H54 (cell line): ENCODE measurements around the gene KRTAP13-1.
A peak's percentile ranks its signal among the peaks of the same experiment; 100 is the strongest.

Experiments
- DNase-seq: peaks from one replicate; pipeline ENCODE4 v3.0.0; 2011; ENCODE audit warnings: low spot score, mixed read lengths; ENCODE audit not compliant: insufficient read length
- FAIRE-seq: peaks from 3 replicates; lab custom pipeline; 2011; peaks lifted over from hg19 to GRCh38; lab: Jason Lieb, UNC
- POLR2A ChIP-seq: IDR thresholded peaks from 2 replicates; pipeline ENCODE4 v1.6.1; 2011; ENCODE audit warnings: low read depth, mild to moderate bottlenecking, low read length

Gene KRTAP13-1

GRCh38 chr21:30395731-30396130 lies at the start of gene KRTAP13-1:
TSS of gene KRTAP13-1 (plus strand) at chr21:30396031. CDS start at chr21:30396087, 56 bp downstream.
- TF ChIP-seq POLR2A: no peak
- DNase-seq (no peak), FAIRE-seq (no peak)

- DNase-seq (no peak), FAIRE-seq (no peak)
- TF ChIP-seq POLR2A: no peak
Measured at GRCh38 chr21:30348506-30348905, 47.3 kb upstream of the KRTAP13-1 start, which contains the start of gene KRTAP23-1. TSS of gene KRTAP23-1 (minus strand) at chr21:30348606. CDS start at chr21:30348606, 0 bp downstream.

- TF ChIP-seq POLR2A: no peak
- DNase-seq: no peak
- no peak for FAIRE-seq
Measured at GRCh38 chr21:30349572-30349971, 46.3 kb upstream of the KRTAP13-1 start.

GRCh38 chr21:30351534-30351933 lies 44.3 kb upstream of the KRTAP13-1 start:
- no peak for FAIRE-seq
- no peak for DNase-seq
- TF ChIP-seq POLR2A: no peak

GRCh38 chr21:30354308-30355005 lies 41.4 kb upstream of the KRTAP13-1 start:
- no peak for DNase-seq
- FAIRE-seq: no peak
- TF ChIP-seq POLR2A: no peak

GRCh38 chr21:30355906-30356305 lies 39.9 kb upstream of the KRTAP13-1 start:
- DNase-seq (no peak), FAIRE-seq (no peak)
- no peak for TF ChIP-seq POLR2A

GRCh38 chr21:30372139-30372770 lies 23.6 kb upstream of the KRTAP13-1 start, which contains the start of gene KRTAP13-2:
TSS of gene KRTAP13-2 (minus strand) at chr21:30372271. CDS start at chr21:30372213, 58 bp downstream.
- TF ChIP-seq POLR2A: no peak
- DNase-seq (no peak), FAIRE-seq (no peak)

GRCh38 chr21:30382201-30382600 lies 13.6 kb upstream of the KRTAP13-1 start:
- FAIRE-seq (no peak), DNase-seq (no peak)
- no peak for TF ChIP-seq POLR2A

- FAIRE-seq: no peak
- no peak for DNase-seq
- TF ChIP-seq POLR2A: no peak
Measured at GRCh38 chr21:30391492-30392025, 4.3 kb upstream of the KRTAP13-1 start.

- TF ChIP-seq POLR2A: no peak
- DNase-seq (peak; percentile 25), FAIRE-seq (peak; percentile 89)
Measured at GRCh38 chr21:30408782-30409494, 13.1 kb downstream of the KRTAP13-1 start.

GRCh38 chr21:30415993-30416392 lies 20.2 kb downstream of the KRTAP13-1 start:
- DNase-seq (no peak), FAIRE-seq (no peak)
- TF ChIP-seq POLR2A: no peak

GRCh38 chr21:30425826-30426225 lies 30.0 kb downstream of the KRTAP13-1 start, which contains the start of gene KRTAP13-3:
TSS of gene KRTAP13-3 (minus strand) at chr21:30425926. CDS start at chr21:30425912, 14 bp downstream.
- no peak for FAIRE-seq
- DNase-seq: no peak
- no peak for TF ChIP-seq POLR2A

- no peak for FAIRE-seq
- no peak for DNase-seq
- TF ChIP-seq POLR2A: no peak
Measured at GRCh38 chr21:30426731-30427130, 30.9 kb downstream of the KRTAP13-1 start.
